CD4-positive, alpha-beta T cell treated with Interferon gamma for 1 hour (primary cell): Measurements from ENCODE around the gene LBP.
"Not testable (repeated sequence)": the region's sequence is repeated elsewhere in the genome, so short reads cannot be mapped to it uniquely, and the experiment has no call there.

Source experiments
- DNase-seq: peaks from one replicate; pipeline ENCODE4 v3.0.0-alpha.2; 2020

Gene LBP

DNA sequence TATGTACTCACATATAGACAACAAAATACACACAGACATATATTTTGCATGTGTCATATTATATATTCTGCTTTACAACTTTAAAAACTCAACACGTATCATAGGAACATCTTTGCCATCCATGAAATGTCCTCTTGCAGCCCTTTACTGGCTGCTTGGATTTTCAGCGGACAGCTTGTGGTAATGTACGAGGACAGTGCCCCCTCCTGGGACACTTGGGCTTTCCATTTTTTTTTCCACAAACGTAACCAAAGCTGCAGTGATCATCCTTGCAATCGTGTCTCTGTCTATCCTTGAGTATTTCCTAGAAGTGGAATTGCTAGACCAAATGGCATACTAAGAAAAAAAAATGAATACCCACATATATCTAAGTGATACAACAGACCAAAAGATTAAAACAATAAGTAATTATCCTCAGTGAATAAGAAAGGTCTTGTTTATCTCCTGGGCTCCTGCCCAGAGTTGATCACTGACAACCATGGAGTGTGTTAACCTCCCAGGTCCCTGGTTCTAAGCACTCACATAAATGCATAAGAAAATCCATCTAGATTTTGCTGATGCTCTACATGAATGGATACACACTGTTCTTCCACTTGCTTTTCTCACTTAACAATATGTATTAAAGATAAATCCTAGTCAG lies 24.2 kb upstream of the LBP start:
- no peak for DNase-seq

GRCh38 chr20:38324159-38324558 lies 22.1 kb upstream of the LBP start:
- DNase-seq: no peak

GRCh38 chr20:38325167-38325566 lies 21.1 kb upstream of the LBP start:
- DNase-seq: no peak

GRCh38 chr20:38325905-38326304 lies 20.4 kb upstream of the LBP start:
- no peak for DNase-seq

DNA sequence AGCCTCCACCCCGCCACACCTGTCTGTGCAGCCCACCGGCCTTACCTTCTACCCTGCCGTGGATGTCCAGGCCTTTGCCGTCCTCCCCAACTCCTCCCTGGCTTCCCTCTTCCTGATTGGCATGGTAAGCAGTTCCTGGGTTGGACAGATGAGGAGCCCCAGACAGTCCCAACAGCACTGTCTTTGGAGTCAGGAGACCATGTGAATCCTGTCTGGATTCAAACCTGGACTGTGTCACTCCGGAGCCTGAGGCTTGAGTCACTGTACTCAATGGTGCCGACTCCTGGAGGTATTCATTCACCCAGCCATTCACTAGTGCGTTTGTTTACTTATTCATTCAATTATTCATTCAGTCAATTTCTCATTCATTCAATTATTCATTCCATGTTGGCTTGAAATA lies 20.0 kb upstream of the LBP start:
- DNase-seq: no peak

- no peak for DNase-seq
These were observed 15.6 kb upstream of the LBP start for GRCh38 chr20:38330638-38331037.

GRCh38 chr20:38331245-38331644 lies 15.0 kb upstream of the LBP start:
- DNase-seq: no peak

DNA sequence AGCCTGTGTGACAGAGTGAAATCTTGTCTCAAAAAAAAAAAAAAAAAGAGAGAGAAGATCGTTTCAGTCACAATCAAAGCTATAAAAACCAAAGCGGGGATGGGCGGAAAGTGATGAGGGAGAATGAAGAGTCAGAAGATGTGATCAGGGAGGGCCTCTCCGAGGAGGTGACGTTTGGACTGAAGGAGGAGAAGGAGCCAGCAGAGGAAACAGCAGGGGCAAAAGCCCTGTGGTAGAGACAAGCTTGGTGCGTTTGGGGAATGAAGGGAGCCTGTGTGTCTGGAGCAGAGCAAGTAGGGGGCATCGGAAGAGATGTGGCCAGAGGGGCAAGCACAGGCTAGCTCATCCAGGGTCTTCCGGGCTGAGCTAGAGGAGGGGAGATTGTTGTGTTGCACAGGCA lies 14.5 kb upstream of the LBP start:
- DNase-seq: no peak

DNA sequence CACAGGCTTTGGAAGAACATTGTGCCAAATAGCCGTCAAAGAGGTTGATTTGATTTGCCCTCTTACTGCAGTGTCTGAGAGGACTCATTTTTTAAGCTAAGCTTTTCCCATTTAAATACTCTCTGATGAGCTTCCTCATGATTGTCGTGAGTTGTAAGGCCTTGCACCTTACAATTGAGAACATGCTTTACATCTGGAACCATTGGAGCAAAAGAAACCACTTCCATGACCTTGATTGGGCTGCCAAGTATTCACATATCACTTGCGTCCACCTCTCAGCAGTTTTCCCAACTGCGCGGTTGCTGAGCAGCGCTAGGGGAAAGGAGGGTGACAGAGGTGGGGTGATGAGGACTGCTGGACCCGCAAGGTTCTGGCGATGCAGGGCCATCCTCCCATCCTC lies 12.3 kb upstream of the LBP start:
- no peak for DNase-seq

DNA sequence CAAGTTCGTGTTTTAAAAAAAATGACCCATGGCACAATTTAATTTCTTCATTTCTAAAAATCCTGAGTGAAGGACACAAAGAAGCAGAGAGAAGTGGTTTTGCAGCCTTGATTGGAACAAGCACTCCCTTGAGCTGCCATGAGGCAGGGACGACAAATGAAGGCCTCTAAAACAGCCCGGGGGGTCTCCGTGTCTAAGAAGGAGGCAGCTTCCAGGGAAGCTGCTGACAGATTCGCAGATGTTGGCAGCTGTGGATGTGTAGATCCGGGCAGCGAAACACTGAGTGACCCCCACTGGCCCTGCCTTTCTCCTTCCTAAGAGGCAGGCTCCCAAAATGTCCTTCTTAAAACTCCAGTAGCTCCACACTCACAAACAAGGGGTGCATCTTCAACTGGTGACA lies 9.6 kb upstream of the LBP start:
- no peak for DNase-seq

DNA sequence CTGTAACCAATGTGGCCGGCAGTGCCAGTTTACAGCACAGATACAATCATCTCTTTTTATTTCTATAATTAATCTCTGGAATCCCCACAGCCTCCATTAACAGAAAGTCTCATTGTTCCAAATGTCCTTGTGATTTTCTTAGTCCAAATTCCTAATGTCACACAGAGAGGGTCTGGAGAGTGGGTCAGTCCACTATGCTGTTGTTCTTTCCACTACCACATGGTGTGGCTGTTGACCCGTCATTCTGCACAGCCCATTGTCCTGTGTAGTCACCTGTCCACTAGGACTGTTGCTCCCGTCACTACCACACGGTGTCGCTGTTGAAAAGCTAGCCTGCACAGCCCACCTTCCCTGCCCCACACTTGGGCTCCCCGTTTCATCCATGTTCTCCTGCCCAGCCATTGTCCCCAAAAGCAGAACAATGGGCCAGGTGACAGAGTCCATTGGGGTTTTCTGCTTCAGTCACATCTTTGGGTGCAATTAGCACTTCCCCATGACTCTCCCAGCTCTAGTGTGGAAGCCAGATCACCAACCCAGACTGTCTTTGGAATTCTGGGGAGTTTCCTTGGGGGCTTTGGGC lies 8.6 kb upstream of the LBP start:
- DNase-seq: no peak

DNA sequence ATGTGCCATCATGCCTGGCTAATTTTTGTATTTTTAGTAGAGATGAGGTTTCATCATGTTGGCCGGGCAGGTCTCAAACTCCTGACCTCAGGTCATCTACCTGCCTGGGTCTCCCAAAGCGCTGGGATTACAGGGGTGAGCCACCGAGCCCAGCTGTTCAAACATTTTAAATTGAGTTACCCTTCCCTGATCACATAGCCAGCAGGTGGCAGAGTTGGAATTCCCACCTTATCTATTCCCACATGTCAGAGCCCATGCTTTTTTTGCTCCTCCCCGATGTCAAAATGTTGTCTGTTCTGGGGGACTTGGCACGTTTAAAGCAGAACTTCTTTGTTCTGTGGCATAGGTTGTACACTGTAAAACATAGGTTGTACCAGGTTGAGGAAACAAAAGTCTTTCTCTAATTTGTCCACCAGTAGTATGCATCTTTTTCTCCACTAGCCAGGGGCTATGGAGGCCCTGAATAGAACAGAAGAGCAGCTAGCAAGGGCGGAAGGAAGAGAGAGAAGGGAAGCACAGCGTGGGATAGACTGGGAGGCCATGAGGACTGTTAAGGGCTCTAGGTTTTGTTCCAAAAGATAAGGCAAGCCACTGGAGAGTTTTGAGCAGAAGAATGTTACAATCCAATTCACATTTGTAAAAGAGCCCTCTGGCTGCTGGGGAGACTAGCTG lies 7.3 kb upstream of the LBP start:
- DNase-seq: no peak

DNA sequence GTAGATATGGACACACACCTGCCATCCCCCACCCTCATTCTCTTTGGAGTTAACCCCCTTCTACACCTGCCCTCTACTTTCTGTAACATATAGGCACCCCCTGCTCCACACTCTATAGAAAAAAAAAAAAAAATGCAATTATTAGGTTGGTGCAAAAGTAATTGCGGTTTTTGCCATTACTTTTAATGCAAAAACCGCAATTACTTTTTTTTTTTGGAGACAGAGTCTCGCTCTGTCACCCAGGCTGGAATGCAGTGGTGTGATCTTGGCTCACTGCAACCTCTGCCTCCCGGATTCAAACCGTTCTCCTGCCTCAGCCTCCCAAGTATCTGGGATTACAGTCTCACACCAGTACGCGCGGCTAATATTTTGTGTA lies 6.8 kb upstream of the LBP start:
- not testable (repeated sequence) for DNase-seq

GRCh38 chr20:38339997-38340396 lies 6.3 kb upstream of the LBP start:
- no peak for DNase-seq

DNA sequence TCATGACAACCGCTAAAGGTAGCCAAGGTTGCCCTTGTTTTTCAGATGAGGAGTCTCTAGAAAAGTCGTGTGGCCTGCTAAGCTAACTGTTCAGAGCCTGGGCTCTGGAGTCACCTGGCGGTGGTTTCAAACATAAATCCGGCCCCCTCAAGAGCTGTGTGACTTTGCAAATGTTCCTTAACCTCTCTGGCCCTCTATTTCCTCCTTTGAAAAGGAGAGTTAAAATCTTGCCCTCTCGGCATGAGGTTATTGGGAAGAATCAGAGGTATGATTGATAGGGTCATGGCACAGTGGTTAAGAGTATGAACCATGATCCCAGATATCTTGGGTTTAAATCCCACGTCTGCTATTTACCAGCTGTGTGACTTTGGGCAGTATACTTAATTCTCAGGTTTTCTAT lies 5.6 kb upstream of the LBP start:
- no peak for DNase-seq

DNA sequence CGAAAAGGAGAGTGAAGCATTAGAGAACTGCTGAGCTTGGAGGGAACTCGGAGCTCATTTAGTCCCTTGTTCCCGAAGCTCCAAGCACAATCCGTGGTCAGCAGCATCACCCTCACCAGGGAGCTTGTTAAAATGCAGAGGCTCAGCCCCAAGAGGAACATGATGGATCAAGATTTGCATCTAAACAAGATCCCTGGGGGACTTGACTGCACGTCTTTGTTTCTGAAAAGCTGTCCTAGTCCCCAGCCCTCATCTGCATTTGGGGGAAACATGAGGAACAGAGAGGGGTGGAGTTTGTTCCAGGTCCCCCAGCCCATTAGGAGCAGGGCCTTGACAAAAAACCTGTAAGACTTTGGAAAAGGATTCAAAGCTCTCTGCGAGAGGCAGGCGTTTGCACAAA lies 4.1 kb upstream of the LBP start:
- no peak for DNase-seq

- DNase-seq: no peak
These were observed 3.5 kb upstream of the LBP start for GRCh38 chr20:38342713-38343310.

DNA sequence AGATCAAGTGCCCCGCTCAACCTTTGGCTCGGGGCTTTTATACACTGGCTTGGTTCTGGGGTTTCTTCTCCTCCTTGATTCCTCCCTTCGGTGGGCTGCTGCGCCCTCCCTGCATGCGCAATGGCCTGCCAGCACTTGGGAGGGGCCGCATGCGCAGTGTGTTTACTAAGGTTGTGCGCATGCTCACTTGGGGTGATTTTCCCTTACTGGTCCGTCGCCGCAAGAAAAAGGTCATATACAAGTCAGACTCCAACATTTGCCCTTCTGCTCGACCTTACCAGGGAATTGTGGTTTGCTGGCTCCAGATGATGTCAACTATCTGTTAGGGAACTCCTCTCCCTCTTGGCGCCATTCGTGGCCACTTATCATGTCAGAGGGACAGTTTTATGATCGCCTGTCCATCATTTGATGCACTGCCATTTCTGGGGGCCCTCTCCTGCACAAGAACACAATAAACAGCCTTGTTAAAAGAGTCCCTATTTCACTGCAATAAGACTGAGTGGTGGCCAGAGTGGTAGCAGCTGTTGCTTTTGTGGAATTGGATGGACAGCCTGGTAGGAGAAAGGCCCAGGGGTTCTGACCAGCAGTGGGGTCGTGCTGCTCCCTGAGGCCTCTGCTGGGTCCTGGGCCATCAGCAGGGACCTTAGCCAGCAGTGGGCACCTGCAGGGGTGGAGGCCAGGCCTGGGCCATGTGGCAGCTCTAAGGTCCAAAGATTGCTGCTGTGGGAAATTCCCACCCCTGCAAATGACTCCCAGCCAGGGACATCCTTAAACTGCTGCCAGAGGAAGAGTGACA lies 2.8 kb upstream of the LBP start:
- DNase-seq: no peak

DNA sequence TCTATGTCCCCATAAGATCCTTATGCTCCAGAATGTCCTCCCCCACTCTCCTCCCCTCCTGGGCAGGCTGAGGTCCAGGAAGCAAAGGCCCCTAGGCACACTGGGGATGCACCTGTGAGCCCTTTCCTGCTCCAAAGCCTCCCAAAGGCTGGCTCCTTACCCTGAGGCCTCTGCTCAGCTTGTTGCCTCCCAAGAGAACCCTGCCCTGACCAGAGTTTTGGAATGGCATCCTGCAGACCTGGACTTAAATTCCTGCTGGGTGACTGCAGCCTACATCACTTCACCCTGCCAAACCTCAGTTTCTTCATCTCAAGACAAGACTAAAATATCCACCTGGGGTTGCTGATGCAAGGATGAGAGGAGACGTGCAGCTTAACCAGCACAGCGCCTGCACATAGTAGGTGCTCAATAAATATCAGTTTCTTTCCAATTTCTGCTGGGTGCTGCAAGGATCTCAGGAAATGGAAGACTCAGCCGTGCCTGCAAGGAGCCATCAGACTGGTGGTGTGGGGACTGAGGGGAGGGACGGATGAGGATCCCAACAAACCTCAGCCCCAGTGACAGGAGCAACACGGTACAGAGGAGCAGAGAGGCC lies 2.1 kb upstream of the LBP start:
- no peak for DNase-seq

DNA sequence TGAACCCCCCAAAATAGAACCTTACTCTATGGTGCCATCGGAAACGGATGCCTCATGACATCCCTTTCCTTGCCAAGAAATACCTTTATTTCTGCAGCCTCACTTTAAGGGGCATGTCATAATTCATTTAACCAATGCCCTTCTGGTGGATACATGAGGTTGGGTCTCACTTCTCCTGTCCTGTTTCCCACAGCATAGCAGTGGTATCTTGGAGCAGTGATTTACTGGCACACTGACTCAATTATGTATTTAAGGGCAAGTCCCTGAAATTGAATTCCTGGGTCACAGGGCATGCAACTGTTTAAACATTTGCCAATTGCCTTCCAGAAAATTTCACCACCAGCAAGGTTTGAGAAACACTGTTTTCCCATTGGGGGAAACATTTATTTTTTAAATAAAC lies 639 bp upstream of the LBP start:
- DNase-seq: no peak

GRCh38 chr20:38346741-38347140 lies 459 bp downstream of the LBP start:
- DNase-seq: no peak

DNA sequence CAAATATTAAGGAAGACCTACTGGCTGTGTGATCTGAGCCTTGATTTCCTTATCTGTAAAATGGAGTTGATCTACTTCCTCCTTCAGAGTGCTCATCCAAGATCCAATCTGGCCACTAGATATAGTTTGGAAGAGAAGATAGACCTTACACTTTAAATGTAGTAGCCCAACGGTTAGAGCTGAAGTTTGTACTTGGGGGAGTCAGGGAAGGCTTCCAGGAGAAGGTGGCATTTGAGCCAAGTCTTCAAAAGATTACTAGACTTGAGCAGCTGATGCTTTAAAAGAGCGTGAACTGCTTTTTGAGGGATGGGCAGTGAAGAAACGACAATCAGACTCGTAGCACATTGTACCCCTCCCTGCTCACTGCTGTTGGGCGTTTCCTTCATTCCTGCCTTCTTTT lies 3.6 kb downstream of the LBP start:
- DNase-seq: no peak
